H1 (cell line): ENCODE measurements around the gene SPHK1. TPM values are rescaled to one million over a fixed set of nuclear protein-coding genes. Genes with fewer than 3 reads are reported as not detected.

Experiments used
- CTCF ChIA-PET: fragments of 300-600 bp; sonication (Branson Sonifier 250); formaldehyde crosslinking; loops from one replicate; lab custom pipeline; 2021; ENCODE audit not compliant: partially characterized antibody; lab: Charles Lee
- POLR2A ChIA-PET: fragments of 300-600 bp; sonication (Branson Sonifier 250); formaldehyde crosslinking; loops from one replicate; lab custom pipeline; 2021; ENCODE audit warnings: inconsistent platforms; ENCODE audit not compliant: partially characterized antibody; lab: Charles Lee
- DNase-seq, 2 experiments: peaks; one replicate each; pipeline versions ENCODE4 v3.0.0 to v3.0.0-alpha.2; 2010 to 2022; ENCODE audit warnings: low spot score in 2 of 2, low read depth in 1 of 2, mixed read lengths in 1 of 2
- FAIRE-seq: peaks from 2 replicates; lab custom pipeline; 2011; peaks lifted over from hg19 to GRCh38; lab: Jason Lieb, UNC
- H2AFZ ChIP-seq: 2 replicates; pipeline ENCODE4 v1.8.1; 2012; ENCODE audit warnings: low read length, inconsistent platforms
- H2AK5ac ChIP-seq: 2 replicates; pipeline ENCODE4 v1.6.1; 2013; ENCODE audit warnings: low read depth, low read length
- H2BK120ac ChIP-seq: replicated peaks from 2 replicates; pipeline ENCODE3; 2013; ENCODE audit warnings: low read depth, low read length, inconsistent platforms
- H2BK12ac ChIP-seq: 2 replicates; pipeline ENCODE4 v1.6.1; 2013; ENCODE audit warnings: low read depth, low read length
- H2BK15ac ChIP-seq: 2 replicates; pipeline ENCODE4 v1.6.1; 2013; ENCODE audit warnings: low read length
- H2BK20ac ChIP-seq: 2 replicates; pipeline ENCODE4 v1.6.1; 2013; ENCODE audit warnings: low read length
- H2BK5ac ChIP-seq: 2 replicates; pipeline ENCODE4 v1.6.1; 2013; ENCODE audit warnings: low read depth, low read length
- H3K14ac ChIP-seq: 2 replicates; pipeline ENCODE4 v1.6.1; 2013; ENCODE audit warnings: inconsistent platforms; ENCODE audit not compliant: insufficient read length
- H3K18ac ChIP-seq: 2 replicates; pipeline ENCODE4 v1.6.1; 2013; ENCODE audit warnings: low read length; ENCODE audit errors: extremely low read depth
- H3K23ac ChIP-seq: 2 replicates; pipeline ENCODE4 v1.6.1; 2013; ENCODE audit warnings: inconsistent platforms; ENCODE audit not compliant: insufficient read length
- H3K23me2 ChIP-seq: 2 replicates; pipeline ENCODE4 v1.6.1; 2013; ENCODE audit warnings: low read depth, low read length
- H3K27ac ChIP-seq: 2 replicates; pipeline ENCODE4 v1.6.1; 2011; ENCODE audit warnings: low read depth, low read length, inconsistent platforms
- H3K27me3 ChIP-seq, 4 experiments: replicated peaks in 1 of 4; 1 replicate in 1 of 4; 2 replicates in 3 of 4; pipeline versions ENCODE4 v1.6.1 to v1.8.1; 2011 to 2013; ENCODE audit warnings: low read length in 3 of 4, mild to moderate bottlenecking in 3 of 4, inconsistent platforms in 2 of 4, mixed read lengths in 2 of 4, moderate library complexity in 1 of 4; ENCODE audit not compliant: control insufficient read depth in 3 of 4, insufficient read depth in 3 of 4; ENCODE audit errors: extremely low read depth in 1 of 4
- H3K36me3 ChIP-seq, 4 experiments: 2 replicates each; pipeline versions ENCODE4 v1.6.1 to v1.8.1; 2011 to 2013; ENCODE audit warnings: mild to moderate bottlenecking in 4 of 4, low read length in 3 of 4, moderate library complexity in 2 of 4, control low read depth in 1 of 4, inconsistent platforms in 1 of 4; ENCODE audit not compliant: insufficient read depth in 4 of 4, control insufficient read depth in 2 of 4
- H3K4ac ChIP-seq: replicated peaks from 2 replicates; pipeline ENCODE3; 2013; ENCODE audit warnings: low read length, low read depth, mixed read lengths, inconsistent platforms; ENCODE audit not compliant: insufficient read length
- H3K4me1 ChIP-seq, 4 experiments: replicated peaks in 1 of 4; 1 replicate in 1 of 4; 2 replicates in 3 of 4; pipeline versions ENCODE4 v1.6.1 to v1.8.1; 2011 to 2013; ENCODE audit warnings: low read length in 3 of 4, inconsistent platforms in 2 of 4, mixed read lengths in 1 of 4; ENCODE audit not compliant: insufficient read depth in 4 of 4, control insufficient read depth in 3 of 4
- H3K4me2 ChIP-seq, 2 experiments: 2 replicates each; pipeline versions ENCODE4 v1.6.1 to v1.8.1; 2011 to 2013; ENCODE audit warnings: low read depth in 2 of 2, low read length in 2 of 2, control low read depth in 1 of 2, inconsistent platforms in 1 of 2, mild to moderate bottlenecking in 1 of 2; ENCODE audit not compliant: insufficient read depth in 1 of 2
- H3K4me3 ChIP-seq, 4 experiments: fragments of 200-600, 300-600 bp in 1 of 4; sonication (generic), shearing (Covaris generic), sonication (Bioruptor Twin) in 1 of 4; 2 replicates each; pipeline versions ENCODE4 v1.5.1 to v1.8.1; 2011 to 2016; ENCODE audit warnings: low read length in 4 of 4, low read depth in 3 of 4, control low read depth in 2 of 4, inconsistent platforms in 2 of 4, mild to moderate bottlenecking in 2 of 4, mixed read lengths in 1 of 4, moderate library complexity in 1 of 4; ENCODE audit not compliant: insufficient read depth in 2 of 4; ENCODE audit errors: extremely low read depth in 1 of 4
- H3K56ac ChIP-seq: replicated peaks from 2 replicates; pipeline ENCODE3; 2013; ENCODE audit warnings: low read depth, mild to moderate bottlenecking, mixed read lengths, low read length, inconsistent platforms; ENCODE audit not compliant: insufficient read length
- H3K79me1 ChIP-seq: 2 replicates; pipeline ENCODE4 v1.6.1; 2013; ENCODE audit warnings: low read depth, low read length, control low read depth
- H3K79me2 ChIP-seq, 2 experiments: 2 replicates each; pipeline versions ENCODE4 v1.6.1 to v1.8.1; 2012 to 2013; ENCODE audit warnings: low read length in 2 of 2, mild to moderate bottlenecking in 2 of 2, inconsistent platforms in 1 of 2; ENCODE audit not compliant: insufficient read depth in 2 of 2, control insufficient read depth in 1 of 2
- H3K9ac ChIP-seq, 4 experiments: replicated peaks in 1 of 4; 1 replicate in 1 of 4; 2 replicates in 3 of 4; pipeline versions ENCODE4 v1.6.1 to v1.8.1; 2011 to 2013; ENCODE audit warnings: low read depth in 3 of 4, low read length in 3 of 4, control low read depth in 2 of 4, mild to moderate bottlenecking in 2 of 4, moderate library complexity in 2 of 4, inconsistent platforms in 1 of 4; ENCODE audit errors: extremely low read depth in 1 of 4
- H3K9me3 ChIP-seq, 2 experiments: 2 replicates each; pipeline versions ENCODE4 v1.6.1 to v1.8.1; 2012 to 2013; ENCODE audit warnings: mild to moderate bottlenecking in 2 of 2, moderate library complexity in 2 of 2, control low read depth in 1 of 2, inconsistent platforms in 1 of 2, low read depth in 1 of 2, low read length in 1 of 2, mixed read lengths in 1 of 2; ENCODE audit not compliant: insufficient read depth in 2 of 2
- H4K20me1 ChIP-seq, 2 experiments: replicated peaks in 1 of 2; 2 replicates each; pipeline versions ENCODE3 to v1.8.1; 2011 to 2013; ENCODE audit warnings: inconsistent platforms in 2 of 2, low read length in 2 of 2, mild to moderate bottlenecking in 1 of 2; ENCODE audit not compliant: insufficient read depth in 2 of 2, control insufficient read depth in 1 of 2
- H4K5ac ChIP-seq: 2 replicates; pipeline ENCODE4 v1.6.1; 2013; ENCODE audit warnings: low read length, low read depth, mixed read lengths, inconsistent platforms; ENCODE audit not compliant: insufficient read length
- H4K8ac ChIP-seq: 2 replicates; pipeline ENCODE4 v1.8.0; 2013; ENCODE audit warnings: mild to moderate bottlenecking, moderate library complexity, low read length, inconsistent platforms; ENCODE audit not compliant: insufficient read depth; ENCODE audit errors: extremely low read depth
- H4K91ac ChIP-seq: replicated peaks from 2 replicates; pipeline ENCODE3; 2013; ENCODE audit warnings: low read length, mixed read lengths, inconsistent platforms; ENCODE audit not compliant: insufficient read length
- BACH1 ChIP-seq: IDR thresholded peaks from 2 replicates; pipeline ENCODE4 v1.6.1; 2012; ENCODE audit warnings: low read length, improper control_type of control experiment
- CHD1 ChIP-seq: IDR thresholded peaks from 2 replicates; pipeline ENCODE4 v1.6.1; 2012; ENCODE audit warnings: low read depth, low read length, improper control_type of control experiment
- RAD21 ChIP-seq, 2 experiments: IDR thresholded peaks in 1 of 2; conservative IDR thresholded peaks in 1 of 2; 2 replicates each; pipeline ENCODE4 v1.6.1; 2011; ENCODE audit warnings: low read depth in 2 of 2, low read length in 2 of 2, improper control_type of control experiment in 1 of 2, inconsistent platforms in 1 of 2, mild to moderate bottlenecking in 1 of 2, moderate library complexity in 1 of 2
- RBBP5 ChIP-seq: IDR thresholded peaks from 2 replicates; pipeline ENCODE4 v1.7.1; 2012; ENCODE audit warnings: low read depth, mild to moderate bottlenecking, inconsistent platforms, low read length, moderate library complexity, borderline replicate concordance
- SIX5 ChIP-seq: IDR thresholded peaks from 2 replicates; pipeline ENCODE4 v1.6.1; 2011; ENCODE audit warnings: mild to moderate bottlenecking, low read depth, low read length
- WGBS, 2 experiments: shearing (Covaris generic) in 1 of 2; methylation state at CpG; one replicate each; pipeline versions ENCODE4 v1.1.6 to v1.1.7; 2013 to 2015; ENCODE audit warnings: low lambda C conversion rate in 2 of 2, mixed read lengths in 2 of 2, inconsistent platforms in 1 of 2, low coverage in 1 of 2, missing lambda C conversion rate in 1 of 2; ENCODE audit not compliant: insufficient replicate concordance in 2 of 2, insufficient coverage in 1 of 2, insufficient read length in 1 of 2; ENCODE audit errors: extremely low coverage in 1 of 2, missing lambda C conversion rate in 1 of 2; 5-methylcytosine and 5-hydroxymethylcytosine counted together
- polyA plus RNA-seq, 7 experiments: library from polyadenylated mRNA; depleted of rRNA in 3 of 7; stranded (reverse) in 5 of 7; unstranded in 2 of 7; fragments of >200 nt in 5 of 7; fragments of 200-250 nt in 2 of 7; gene quantifications; 1 replicate in 5 of 7; 2 replicates in 1 of 7; 4 replicates in 1 of 7; pipeline versions ENCODE4 v1.2.1 to v1.2.3, GENCODE V29; 2011 to 2013; ENCODE audit warnings: missing spikeins in 2 of 7, mixed read lengths in 2 of 7
- total RNA-seq: library from RNA; stranded (reverse); fragmentation: NEBNext Ultra II Directional; extraction: Animal tissue kit (Norgen Biotek cat#: 25700); gene quantifications from 2 replicates; pipeline ENCODE4 v1.2.1, GENCODE V29; 2021

SPHK1 gene
- total and polyA plus RNA-seq, 2 of the 8 experiments (the other 6 are each of a cell fraction or from before 2014, with no cell fraction given) = 2.4 TPM

DNA sequence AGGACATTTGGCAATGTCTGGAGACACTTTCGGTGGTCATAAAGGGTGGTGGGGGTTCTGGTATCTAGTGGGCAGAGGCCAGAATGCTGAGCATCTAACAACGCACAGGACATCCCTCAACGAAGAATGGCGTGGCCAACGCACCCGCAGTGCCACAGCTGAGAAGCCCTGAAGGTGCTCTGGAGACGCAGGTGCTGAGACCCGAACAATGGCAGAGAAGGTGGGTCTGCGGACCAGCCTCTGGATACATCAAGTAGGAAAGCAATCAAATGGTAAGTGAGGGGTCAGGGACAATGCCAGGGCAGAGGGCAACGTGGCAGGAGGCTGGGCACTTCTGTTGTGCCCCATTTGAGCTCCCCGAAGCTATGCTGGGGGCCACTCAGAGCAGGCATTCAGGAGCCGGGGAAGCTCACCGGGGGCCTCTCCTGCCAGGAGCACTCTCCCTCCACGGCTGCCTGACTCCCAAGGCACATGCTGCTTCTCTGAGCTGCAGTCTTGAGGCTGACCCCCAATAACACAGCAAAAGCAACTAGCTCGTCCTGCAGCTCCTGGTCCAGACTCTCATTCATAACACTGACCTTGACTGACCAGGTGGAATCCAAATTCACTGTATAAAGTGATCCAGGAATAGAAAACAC is 26.0 kb downstream of the SPHK1 start:
- H3K18ac ChIP-seq = no peak overlapping the region
- H2BK12ac ChIP-seq = no peak overlapping the region
- H4K5ac ChIP-seq = no peak overlapping the region
- H3K79me1 ChIP-seq = peaks cover 19% of the 10 kb centered on the region
- H4K8ac ChIP-seq = no peak overlapping the region
- no peaks in the 10 kb centered on the region for H3K27me3 ChIP-seq
- TF ChIP-seq BACH1 (no peak), SIX5 (no peak), CHD1 (no peak), RAD21 (IDR thresholded peaks at IDR 0.05 in 1 of 2, conservative IDR thresholded peaks at IDR 0.05 in 1 of 2; ENCODE audit: low read depth in 2 of 2, low read length in 2 of 2) (no peak), RBBP5 (no peak)
- H3K4ac ChIP-seq = no peak overlapping the region
- H3K56ac ChIP-seq = no peak overlapping the region
- H4K20me1 ChIP-seq = peaks cover 12 to 28% of the 10 kb centered on the region in 2 experiments
- no peak overlapping the region for H4K91ac ChIP-seq
- H2BK15ac ChIP-seq = no peak overlapping the region
- ChIA-PET CTCF (interaction anchor here (0.9 to 14.5 kb wide), 18 partner anchors 12 to 136 kb away, joined by 3 to 197 read pairs (median 6); partner anchors contain the start of genes AANAT, PRPSAP1, SPHK1 and UBE2O), POLR2A (interaction anchor here (0.6 to 1.7 kb wide), 5 partner anchors 12 to 48 kb away, joined by 3 to 7 read pairs (median 3); no protein-coding TSS in a partner anchor)
- H2AK5ac ChIP-seq = no peak overlapping the region
- 0 out of 8 replicates have a peak, but pooled peaks cover 0 to under 1% (median 0%) of the 10 kb centered on the region in 4 experiments for H3K36me3 ChIP-seq
- no peak overlapping the region for H3K27ac ChIP-seq
- peaks cover 4 to 60% of the 10 kb centered on the region in 2 experiments for H3K79me2 ChIP-seq
- no peak for FAIRE-seq
- H3K23ac ChIP-seq = no peak overlapping the region
- WGBS, 2 experiments = 91% methylated on average over 15 of the region's 15 CpGs; no CpG with 5 or more reads in 1 of the 2 experiments
- H3K14ac ChIP-seq = no peak overlapping the region
- no peak overlapping the region for H3K4me3 ChIP-seq
- H3K9me3 ChIP-seq = no peaks in the 10 kb centered on the region
- H2AFZ ChIP-seq = no peak overlapping the region
- no peak overlapping the region for H2BK20ac ChIP-seq
- no peak overlapping the region for H2BK120ac ChIP-seq
- no peak for DNase-seq
- H3K4me1 ChIP-seq = peaks cover 4 to 11% (median 5%) of the 10 kb centered on the region in 4 experiments
- no peak overlapping the region for H3K4me2 ChIP-seq
- H3K23me2 ChIP-seq = no peaks in the 10 kb centered on the region
- no peak overlapping the region for H2BK5ac ChIP-seq
- no peak overlapping the region for H3K9ac ChIP-seq
